ENCODE data around the gene TXLNA.
"Not testable (repeated sequence)": the region's sequence is repeated elsewhere in the genome, so short reads cannot be mapped to it uniquely, and the experiment has no call there.

The TXLNA gene

DNA sequence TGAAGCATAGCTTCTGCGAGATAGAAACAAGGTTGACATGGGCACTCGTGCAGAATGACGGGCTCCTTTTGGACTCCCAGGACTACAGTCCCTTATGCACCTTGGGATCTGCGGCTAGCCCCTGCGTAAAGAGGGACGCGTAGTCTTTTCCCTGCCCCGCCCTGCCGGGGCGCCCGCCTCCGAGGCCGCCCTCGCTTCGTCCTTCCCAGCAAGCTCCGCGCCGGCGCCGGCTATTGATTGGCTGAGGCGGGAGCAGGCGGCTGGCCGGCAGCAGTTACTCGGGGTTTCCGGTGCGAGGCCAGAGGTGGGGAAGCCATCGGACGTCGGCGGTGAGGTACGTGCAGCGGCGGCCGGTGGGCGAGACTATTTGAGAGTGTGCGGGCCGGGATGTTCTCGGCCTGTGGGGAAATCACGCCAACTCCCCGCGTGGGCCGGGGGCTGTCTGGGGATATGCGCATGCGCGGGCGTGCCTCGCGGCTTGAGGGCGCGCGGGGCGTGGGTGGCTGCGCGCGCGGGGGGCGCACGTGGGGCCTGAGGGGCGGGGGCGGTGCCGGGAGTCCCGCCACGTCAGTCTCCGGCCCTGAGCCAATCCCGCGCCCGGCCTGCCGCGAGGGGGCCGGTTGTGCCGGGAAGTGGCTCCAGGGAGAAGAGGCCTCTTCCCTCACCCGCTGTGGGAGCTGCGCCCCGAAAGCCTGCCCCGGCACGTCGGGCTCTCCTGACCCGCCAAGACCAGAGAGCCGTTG lies at the start of gene TXLNA:
TXLNA (plus strand) TSS at position 233 of the 743 bp plus-strand sequence. CDS start 671 bp downstream, outside the sequence.
- DNase-seq (ENCODE audit: low spot score) = peak; percentile 84

DNA sequence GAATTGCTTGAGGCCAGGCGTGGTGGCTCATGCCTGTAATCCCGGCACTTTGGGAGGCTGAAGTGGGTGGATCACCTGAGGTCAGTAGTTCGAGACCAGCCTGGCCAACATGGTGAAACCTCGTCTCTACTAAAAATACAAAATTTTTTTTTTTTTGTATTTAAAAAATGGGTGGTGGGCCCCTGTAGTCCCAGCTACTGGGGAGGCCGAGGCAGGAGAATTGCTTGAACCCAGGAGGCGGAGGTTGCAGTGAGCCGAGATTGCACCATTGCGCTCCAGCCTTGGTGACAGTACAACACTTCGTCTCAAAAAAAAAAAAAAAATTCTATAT lies 45.6 kb upstream of the TXLNA start:
- not testable (repeated sequence) for DNase-seq (ENCODE audit: low spot score)

DNA sequence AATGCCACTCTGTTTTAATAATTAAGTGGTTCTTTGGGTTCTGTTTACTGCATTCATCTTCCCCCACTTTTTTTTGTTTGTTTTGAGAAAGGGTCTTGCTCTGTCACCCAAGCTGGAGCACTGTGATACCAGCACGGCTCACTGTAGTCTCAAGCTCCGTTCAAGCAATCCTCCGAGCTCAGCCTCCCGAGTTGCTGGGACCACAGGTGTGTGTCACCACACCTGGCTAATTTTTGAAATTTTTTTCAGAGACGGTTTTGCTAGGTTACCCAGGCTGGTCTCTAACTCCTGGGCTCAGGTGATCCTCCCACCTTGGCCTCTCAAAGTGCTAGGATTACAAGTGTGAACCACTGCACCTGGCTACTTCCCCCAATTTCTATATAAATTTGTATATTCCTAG lies 42.4 kb upstream of the TXLNA start:
- DNase-seq (ENCODE audit: low spot score) = no peak

DNA sequence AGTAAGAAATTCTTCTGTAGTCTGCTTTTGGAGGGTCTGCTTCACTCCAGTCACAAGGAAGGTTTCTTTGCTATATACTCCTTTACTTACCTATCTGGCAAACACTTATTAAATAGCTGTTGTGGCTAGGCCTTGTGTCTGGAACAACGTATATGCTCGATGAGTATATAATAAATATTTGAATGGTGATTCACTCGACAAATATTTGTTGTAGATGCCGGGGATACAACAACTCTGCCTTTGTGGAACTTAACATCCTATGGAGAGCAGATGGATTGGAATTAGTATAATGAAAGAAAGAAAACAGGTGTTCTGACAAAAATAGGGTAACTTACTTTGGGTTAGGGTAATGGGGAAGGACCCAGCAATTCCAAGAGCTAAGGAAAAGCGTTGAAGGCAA lies 40.5 kb upstream of the TXLNA start:
- no peak for DNase-seq (ENCODE audit: low spot score)

DNA sequence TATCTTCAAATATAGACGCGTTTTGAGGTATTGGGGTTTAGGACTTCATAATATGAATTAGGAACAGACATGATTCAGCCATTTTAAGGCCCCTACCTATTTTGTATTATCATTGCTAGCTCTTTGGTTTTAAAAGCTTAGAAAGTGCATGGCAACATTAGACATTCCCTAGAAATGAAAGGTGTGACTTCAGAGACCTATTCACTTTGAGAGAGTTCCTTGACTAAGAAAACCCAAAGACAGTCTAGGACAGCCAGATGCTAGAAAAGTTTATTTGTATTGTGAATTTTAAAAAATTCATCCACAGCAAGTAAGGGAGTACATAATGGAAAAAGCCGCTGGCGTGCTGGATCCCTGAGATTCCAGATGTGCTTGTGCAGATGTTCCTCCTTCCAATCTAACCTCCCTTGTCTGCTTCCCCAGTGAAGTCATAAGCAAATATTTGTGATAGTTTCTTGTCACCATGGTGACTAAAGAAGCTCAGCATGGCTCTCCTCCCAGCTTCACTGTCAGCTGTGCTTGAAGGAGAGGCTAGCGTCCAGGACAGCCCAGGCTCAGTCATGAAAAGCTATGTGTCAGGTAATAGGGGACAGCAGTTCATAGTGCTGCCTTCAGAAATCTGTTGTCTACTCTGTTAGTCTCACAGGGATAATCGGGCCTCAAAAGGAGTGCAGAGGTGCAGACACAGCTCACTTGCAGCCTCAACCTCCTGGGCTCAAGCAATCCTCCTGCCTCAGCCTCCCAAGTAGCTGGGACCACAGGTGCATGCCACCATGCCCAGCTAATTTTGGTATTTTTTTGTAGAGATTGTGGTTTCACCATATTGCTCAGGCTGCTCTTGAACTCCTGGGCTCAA lies 36.8 kb upstream of the TXLNA start:
- peak; percentile 26 for DNase-seq (ENCODE audit: low spot score)

DNA sequence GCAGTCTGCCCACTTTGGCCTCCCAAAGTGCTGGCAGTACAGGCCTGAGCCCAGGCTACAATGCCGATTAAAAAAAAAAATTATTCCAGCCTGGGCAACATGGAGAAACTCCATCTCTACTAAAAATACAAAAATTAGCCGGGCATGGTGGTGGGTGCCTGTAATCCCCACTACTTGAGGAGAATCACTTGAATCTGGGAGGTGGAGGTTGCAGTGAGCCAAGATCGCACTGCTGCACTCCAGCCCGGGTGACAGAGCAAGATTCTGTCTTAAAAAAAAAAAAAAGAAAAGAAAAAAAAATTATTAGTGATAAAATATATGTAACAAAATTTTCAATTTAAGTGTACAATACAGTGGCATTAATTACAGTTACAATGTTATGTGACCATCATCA lies 36.2 kb upstream of the TXLNA start:
- not testable (repeated sequence) for DNase-seq (ENCODE audit: low spot score)

DNA sequence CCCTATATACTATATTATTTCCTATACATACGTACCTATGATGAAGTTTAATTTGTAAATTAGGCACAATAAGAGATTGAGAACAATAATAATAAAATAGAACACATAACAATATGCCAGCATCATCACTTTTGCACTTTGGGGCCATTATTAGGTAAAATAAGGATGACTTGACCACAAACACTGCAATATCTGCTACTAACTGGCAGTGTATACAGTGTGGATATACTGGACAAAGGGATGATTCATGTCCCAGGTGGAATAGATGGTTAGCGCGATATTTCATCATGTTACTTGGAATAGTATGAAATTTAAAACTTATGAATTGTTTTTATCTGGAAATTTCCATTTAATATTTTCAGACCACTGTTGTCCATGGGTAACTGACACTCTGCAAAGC lies 35.4 kb upstream of the TXLNA start:
- no peak for DNase-seq (ENCODE audit: low spot score)

DNA sequence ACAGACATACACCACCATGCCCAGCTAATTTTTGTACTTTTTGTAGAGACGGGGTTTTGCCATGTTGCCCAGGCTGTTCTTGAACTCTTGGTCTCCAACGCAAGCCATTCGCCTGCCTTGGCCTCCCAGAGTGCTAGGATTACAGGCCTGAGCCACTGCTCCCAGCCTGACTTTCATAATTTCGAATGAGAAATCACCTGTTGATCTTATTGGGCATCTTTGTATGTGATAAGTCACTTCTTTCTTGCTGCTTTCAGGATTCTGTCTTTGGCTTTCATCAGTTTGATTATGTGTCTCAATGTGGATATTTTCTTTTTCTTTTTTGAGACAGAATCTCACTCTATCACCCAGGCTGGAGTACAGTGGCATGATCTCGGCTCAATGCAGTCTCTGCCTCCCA lies 31.7 kb upstream of the TXLNA start:
- DNase-seq (ENCODE audit: low spot score) = not testable (repeated sequence)

DNA sequence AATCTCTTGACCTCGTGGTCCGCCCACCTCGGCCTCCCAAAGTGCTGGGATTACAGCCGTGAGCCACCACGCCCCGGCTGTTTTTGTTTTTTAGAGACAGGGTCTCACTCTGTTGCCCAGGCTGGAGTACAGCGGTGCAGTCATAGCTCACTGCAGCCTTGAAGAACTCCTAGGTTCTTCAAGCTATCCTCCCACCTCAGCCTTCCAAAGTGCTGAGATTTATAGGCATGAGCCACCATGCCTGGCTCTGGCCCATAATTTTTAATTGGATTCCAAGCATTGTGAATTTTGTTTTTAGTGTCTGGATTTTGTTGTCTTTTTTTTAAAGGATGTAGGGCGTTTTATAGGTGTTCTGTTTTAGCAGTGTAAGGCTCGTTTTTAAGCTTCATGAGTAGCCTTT lies 28.6 kb upstream of the TXLNA start:
- DNase-seq (ENCODE audit: low spot score) = no peak

DNA sequence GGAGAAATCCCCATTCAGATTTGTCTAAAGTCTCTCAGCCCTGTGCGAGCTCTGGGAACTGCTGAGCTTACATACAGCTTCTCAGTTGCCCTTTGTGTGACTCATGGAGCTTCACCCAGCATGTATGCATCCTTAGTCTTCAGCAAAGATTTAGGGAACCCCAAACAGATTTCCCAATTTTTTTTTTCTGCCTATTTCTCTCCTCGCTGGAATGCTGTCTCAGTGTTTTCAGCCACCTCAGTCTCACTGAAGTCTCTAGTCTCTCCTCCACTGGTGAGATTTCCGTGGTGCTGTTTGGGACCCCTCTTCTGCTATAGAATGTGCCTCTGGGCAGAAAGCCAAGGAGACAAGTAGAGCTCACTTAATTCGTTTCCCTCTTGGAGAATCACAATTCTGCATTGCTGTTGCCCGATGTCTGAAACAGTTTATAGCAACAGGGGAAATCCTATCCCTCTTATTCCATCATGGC lies 28.1 kb upstream of the TXLNA start:
- DNase-seq (ENCODE audit: low spot score) = no peak

DNA sequence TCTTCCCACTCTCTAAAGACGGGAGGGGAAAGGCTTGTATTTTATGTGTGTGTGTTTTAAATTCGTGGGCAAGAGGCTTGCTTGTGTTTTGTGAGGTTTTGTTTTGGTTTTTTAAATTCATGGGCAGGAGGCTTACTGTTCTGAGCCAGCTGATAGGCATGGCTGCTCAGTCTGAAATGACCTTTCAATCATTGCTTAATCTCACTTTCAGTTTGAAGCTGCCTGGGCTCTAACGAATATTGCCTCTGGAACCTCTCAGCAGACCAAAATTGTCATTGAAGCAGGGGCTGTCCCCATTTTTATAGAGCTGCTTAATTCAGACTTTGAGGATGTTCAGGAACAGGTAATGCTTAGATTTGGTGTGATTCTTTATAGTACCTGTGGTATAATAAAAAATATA lies 20.3 kb upstream of the TXLNA start:
- no peak for DNase-seq (ENCODE audit: low spot score)

DNA sequence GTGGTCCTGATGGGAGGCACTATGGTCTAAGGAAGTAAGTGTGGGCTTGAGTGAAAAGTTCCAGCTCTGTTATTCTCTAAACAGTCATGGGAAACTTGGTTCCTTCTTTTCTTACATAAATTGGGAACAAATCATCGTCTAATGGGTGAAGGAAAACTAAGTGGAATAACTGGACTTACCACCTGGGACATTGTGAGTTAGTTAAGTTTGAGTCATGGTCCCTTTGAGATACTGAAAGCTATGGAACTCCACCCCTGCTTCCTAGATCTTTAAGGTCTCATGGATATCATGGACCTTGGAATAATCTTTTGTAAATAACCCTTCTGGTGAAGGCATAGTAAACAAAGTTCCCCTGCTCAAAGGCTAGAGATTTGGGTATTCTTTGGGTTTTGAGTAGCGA lies 16.1 kb upstream of the TXLNA start:
- DNase-seq (ENCODE audit: low spot score) = no peak

DNA sequence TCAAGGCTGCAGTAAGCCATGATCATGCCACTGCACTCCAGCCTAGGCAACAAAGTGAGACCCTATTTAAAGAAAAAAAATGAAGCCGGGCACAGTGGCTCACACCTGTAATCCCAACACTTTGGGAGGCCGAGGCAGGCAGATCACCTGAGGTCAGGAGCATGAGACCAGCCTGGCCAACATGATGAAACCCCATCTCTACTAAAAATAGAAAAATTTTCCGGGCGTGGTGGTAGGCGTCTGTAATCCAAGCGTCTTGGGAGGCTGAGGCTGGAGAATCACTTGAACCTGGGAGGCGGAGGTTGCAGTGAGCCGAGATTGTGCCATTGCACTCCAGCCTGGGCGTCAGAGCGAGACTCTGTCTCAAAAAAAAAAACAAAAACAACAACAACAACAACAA lies 13.8 kb upstream of the TXLNA start:
- DNase-seq (ENCODE audit: low spot score) = not testable (repeated sequence)

DNA sequence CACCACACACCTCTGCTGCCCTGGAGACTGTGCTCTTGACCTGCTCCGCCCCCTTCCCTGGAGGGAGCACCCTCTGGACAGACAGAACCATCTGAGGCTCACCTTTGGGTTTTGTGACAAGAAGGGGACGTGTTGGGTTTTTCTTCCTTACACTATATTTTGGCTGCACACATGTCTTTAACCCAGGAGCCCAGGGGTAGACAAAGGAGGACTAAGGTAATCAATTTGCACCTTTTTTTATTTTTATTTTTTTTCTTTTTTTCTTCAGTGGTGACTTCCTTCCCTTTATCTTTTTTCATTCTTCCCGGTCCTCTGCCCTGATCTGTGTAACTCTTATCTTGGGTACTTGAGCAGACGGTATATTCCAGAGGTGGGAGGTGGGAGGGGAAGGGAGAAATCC lies 8.5 kb upstream of the TXLNA start:
- DNase-seq (ENCODE audit: low spot score) = no peak

DNA sequence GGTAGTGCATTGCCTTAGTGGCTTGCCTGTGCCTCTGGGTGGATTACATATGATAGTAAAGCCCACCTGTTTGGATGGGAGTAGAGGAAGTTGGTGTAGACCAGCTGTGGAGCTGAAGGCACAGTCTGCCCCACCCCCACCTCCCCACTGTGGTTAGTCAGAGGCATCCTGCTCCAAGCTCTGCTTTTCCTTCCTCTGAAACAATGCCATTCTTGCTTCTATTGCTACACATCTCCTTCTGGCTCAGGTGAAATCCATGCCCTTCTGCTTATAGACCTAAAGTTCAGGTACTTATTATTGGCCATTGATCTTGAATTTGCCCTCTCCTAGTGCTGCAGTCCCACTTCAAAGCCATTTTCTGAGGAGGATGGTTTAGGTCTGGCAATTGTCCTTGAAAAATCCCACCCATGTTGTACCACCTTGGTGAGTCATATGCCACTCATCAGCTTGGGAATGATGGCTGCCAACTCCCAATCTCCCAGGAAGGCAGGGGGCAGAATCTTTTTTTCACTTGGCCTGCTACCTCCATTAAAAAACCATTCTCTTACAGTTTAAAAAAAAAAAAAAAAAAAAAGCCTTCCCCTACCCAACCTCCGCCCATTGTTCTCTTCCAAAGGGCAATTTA lies 6.7 kb upstream of the TXLNA start:
- no peak for DNase-seq (ENCODE audit: low spot score)

DNA sequence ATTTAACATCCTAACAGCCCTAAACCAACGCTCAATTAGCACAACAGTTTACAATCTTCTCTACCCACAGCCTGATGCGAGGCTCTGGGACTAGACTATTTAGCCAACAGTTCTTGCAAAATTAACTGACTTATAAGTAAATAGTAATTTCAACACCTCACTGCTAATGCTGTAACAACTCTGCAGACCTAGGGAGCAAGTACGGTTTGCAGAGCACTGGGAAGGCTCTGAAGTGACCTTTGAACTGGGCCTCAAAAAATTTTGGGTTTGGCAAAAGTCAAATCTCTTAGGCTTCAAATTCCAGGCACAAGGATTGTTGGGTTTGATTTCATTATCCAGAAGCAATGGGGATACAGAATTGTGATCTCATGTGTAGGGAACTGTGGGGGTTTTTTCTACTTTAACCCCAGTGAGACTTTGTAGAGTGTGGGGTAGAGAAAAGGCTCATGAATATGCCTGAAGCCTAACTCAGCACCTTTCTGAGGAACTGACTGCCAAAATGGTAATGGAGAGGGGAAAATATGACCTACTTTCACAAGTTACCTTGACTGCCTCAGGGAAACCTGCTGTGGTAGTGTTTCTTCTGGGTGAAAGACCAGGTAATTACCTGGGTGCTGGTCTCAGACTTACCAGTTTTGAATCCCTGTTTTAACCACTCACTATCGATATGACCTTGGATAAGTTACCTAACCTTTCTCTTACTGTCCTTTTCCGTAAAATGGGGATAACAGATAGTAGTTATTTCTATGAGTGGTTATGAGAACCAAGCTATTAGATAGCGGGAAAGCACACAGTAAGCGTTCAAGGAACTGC lies 889 bp upstream of the TXLNA start:
- no peak for DNase-seq (ENCODE audit: low spot score)

DNA sequence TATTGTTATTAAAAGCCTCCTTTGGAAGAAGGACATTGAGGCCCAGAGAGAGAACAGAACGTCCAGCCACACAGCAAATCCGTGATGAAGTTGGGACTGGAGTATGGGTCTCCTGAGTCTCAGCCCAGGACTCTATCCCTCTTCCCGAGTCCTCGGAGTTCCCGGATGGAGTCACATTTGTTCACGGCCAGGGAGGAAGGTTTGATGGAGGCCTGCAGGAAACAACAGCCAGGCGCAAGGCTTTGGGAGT lies 357 bp upstream of the TXLNA start:
- DNase-seq (ENCODE audit: low spot score) = no peak

DNA sequence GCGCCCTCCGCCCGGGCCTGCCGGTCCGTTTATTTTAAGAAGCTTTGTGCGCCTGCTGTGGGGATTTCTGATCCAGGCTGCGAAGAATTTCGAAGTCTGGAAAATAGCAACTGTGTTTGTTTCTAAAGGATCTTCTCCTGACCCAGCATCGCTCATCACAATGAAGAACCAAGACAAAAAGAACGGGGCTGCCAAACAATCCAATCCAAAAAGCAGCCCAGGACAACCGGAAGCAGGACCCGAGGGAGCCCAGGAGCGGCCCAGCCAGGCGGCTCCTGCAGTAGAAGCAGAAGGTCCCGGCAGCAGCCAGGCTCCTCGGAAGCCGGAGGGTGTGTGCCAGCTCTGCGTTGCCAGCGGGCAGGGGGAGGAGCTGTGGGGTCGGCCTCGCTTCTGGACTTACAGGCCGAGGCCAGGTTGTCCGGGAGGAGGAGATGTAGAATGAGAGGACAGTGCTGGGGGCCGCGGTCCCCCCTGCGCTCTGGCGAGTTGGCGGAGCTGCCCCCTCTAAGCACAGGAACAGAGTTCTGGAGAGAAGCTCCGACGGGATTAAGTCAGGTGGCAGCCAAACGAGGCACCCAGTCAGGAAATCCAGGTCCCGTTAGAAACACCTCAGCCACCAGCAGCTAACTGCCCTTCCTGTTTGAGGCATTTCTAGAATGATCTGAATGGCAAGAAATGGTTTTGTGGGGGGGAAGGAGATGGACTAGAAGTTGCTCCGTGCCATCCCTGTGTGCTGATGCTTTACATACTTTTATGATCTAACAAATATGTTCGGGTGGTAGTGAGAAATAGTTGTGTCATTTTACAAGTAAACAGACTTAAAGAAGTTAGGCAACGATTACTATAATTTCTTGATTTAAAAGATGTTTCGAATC lies 948 bp downstream of the TXLNA start:
- peak; percentile 22 for DNase-seq (ENCODE audit: low spot score)

DNA sequence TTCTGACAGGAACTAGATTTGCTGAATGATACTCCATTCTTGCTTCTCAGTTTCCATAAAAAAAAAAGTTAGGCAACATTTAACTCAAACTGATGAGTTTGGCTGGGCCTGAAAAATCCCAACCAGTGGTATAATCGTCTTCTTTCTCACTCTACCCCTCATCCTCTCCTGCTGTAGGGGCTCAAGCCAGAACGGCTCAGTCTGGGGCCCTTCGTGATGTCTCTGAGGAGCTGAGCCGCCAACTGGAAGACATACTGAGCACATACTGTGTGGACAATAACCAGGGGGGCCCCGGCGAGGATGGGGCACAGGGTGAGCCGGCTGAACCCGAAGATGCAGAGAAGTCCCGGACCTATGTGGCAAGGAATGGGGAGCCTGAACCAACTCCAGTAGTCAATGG lies 1.6 kb downstream of the TXLNA start:
- DNase-seq (ENCODE audit: low spot score) = no peak

DNA sequence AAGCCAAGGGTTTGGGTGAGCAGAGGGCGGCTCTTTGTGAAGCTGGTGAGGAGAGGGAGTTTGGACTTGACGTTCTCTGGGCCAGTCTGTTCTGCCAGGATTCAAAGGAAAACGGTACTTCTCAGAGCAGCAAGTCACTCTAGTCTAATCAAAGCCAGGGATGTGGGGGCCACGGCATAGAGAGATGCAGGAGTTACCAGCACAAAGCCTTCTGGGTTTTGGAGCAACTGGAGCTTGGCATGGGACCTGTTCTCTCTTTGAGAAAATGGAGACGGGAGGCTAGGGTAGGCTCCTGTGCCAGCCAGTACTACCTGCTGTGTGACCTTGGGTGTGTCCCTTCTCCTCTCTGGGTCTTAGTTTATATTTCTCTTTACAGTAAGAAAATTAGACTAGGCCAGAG lies 2.1 kb downstream of the TXLNA start:
- DNase-seq (ENCODE audit: low spot score) = no peak

DNA sequence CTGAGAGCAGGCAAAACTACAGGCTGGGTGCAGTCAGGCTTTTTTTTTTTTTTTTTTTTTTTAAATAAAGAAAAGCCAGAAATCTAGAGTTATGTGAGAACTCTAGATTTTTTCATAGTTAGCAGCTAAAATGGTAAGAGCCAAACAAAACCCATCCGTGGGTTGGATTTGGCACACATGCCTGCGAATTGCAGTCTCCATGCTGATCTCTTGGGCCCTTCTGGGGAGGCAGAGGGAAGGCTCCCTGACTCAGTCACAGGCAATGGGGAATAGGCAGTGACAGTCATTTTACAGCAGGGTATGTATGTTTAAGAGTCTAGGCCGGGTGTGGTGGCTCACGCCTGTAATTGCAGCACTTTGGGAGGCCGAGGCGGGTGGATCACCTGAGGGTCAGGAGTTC lies 2.6 kb downstream of the TXLNA start:
- no peak for DNase-seq (ENCODE audit: low spot score)

DNA sequence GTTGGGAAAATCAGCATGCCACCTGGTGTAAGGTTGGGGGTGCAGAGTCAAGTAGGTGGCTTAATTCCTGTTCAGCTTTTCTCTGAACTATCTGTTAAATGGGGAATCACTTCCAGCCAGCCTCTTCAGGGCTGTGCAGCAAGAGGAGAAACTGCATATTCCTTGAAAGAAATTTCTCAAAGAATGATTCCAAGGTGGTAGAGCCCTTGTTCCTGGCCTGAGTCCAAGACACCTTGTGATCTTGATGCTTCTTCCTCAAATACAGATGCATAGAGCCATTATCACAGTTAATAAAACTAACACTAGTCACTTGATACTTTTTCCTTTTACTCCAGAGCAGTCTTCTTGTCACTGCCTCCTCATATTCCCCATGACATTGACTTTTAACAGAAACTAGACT lies 5.2 kb downstream of the TXLNA start:
- DNase-seq (ENCODE audit: low spot score) = no peak
